OCI-M2 (cell line): ENCODE data around the gene TMEM100.

ENCODE experiments used
- DNase-seq: peaks from one replicate; lab custom pipeline; 2025; ENCODE audit not compliant: unreplicated experiment; lab: John Stamatoyannopoulos, UW

Gene TMEM100

DNA sequence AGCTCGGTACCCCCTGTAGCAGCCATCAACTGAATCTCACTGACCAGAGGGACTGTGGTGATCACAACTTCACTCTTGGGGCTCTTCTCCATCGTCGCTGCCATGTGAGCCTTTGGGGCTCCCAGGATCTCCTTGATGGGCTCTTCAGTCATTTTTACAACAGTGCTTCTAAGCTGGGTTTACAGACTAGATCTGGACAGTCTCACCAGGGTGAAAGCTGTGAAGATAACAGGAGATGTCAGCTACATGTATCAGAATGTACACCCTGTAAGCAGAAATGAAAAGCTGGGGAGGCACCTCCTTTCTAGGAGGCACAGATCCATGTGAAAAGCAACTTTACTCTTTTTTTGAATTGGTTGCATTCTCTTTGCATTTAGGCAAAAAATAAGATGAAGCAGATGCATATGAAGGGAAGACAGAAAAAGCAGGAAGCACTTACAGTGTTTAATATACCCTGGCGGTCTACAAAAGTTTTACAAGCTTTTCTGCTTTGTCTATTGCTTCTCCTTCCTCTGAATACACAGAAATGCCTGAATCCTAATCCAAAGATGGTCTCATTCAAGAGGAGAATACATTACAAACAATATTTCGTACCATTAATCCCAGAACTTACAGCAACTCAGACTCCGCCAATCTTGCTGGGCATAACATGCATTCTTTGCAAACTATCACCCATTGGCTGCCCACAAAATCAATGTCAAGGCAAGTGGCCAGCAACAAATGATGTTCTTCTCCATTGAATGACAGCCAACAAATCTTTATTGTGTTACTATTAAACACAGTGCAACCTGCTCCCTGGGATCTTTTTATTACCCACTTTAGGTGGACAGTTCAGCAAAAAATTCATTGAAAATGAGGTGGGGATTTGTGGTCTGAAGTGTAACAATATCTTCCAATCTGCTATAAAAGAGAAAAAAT lies 1.5 kb downstream of the TMEM100 start:
- no peak for DNase-seq

GRCh38 chr17:55717898-55718735 lies 4.5 kb downstream of the TMEM100 start:
- peak; percentile 12 for DNase-seq

- DNase-seq: no peak
These were observed 5.2 kb downstream of the TMEM100 start for GRCh38 chr17:55717432-55717831.

DNA sequence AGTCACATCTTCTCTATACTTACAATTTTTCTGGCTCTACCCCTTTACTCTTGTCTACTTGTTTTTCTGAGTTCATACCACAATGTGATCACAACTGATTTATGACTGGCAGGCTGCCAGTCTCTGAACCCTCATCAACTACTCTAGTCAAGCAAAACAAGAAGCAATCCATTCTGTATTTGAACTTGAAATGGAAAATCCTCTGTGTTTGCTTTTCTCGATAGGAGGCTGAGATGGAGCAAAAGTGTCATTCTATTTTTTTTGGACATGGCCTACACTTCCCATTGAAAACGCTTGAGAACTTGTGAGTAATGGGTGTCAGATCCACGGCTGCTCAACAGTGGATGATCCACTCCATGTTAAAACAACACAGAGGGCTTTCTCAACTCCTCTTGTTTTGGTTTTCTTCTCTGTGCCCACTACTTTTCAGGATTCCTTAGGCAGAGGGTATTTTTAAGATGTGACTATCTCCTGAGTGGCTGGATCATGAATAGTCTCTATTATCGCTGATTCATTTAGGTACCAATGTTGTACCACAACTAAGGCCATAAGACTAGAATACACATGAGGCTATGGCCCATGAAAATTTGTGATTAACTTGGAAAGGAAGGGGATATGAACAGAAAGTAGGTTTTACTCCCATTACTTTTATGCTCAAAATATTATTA lies 11.7 kb downstream of the TMEM100 start:
- no peak for DNase-seq

- no peak for DNase-seq
These were observed 12.3 kb downstream of the TMEM100 start for GRCh38 chr17:55710410-55710809.

DNA sequence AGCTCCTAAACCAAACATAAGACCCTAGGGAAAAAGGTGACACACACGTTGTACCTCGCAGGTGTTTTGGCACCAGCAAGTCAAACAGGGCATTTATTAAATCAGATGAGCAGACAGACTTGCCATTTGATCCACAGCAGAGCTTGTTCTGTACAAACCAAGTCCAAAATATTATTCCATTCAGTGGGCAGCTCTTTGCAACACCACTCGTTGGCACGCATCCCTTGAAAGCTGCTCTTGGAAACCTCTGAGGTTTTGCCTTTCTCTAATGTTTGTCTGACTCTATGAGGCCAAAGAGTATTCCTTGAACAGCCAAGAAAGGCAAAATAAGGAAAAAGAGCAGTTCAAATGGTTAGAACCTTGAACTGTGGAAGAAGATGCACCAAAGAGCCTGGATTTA lies 12.7 kb downstream of the TMEM100 start:
- DNase-seq: no peak

- no peak for DNase-seq
These were observed 13.2 kb downstream of the TMEM100 start for GRCh38 chr17:55709440-55709839.

DNA sequence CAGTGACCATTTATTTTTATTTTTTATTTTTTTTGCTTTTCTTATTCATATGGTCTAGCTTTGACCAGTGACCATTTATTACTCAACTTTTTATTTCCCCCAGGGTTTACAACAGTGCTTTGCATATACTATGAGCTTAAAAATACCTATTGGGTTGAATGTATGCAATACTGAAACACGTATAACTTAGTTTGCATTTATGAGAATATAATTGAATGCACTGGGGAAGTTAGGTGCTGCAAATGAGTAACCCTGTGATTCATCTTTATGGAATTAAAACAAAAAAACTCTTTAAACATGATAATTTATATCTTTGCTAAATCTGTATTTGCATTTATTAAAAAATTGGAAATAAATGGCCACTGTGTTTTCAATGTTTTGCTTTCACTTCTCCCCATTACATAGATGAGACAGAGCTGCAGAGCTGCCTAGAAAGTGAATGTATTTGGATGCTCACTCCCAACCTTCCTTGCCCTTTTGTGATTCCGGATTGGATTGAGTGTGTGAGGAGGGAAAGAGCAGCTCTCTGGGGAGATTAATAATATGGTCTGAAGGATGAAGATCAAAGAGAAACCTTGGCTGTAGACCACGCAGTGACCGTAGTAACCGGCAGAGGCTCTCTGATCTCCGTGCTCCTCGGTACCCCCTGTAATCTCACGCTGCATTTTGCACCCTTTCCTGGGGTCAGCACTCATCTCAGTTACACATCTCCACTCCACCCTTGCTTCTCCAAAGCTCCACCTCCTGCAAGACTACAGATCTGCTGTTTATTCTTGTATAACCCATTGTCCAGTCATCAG lies 14.3 kb downstream of the TMEM100 start:
- no peak for DNase-seq

DNA sequence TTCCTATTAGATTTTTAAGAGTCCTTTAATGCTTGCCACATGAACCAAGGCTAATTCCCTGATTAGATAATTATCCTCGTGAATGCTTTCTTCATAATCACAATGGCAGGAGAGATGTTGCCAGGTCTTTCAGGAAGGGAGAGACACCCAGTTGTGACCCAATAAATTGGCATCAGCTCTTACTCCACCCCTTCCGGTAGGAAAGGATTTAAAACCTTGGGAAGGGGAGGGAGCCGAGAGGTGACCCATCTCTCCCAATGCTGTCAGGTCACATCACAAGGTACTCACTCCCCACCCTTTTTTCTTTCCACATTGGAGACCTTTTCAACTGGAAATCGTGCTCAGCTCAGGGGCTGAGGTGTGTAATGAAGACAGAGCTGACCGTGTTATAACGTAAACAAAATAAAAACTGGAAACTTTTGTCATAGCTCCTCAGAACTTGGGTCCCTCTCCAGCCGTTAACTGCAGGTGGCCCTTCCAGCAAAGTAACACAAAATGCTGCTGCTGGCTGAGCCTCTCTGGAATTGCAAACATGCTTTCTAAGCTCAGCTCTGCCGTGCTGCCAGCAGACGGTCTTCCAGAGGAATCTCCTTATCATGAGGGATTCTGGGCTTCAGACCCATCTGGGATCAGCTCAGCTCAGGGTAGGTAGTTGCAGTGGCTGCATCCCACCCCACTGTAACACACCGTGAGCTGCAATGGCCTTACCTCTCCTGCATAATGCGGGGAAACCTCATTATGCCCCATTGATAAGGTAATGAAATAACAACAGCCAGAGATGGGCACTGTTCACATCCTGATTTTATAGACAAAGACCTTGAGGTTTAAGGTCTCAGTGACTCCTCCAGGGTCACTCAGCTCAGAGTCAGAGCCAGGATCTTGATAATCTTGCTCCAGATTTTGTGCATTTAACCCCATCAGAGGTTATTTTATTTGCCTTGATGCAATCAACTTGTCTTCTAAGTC lies 15.6 kb downstream of the TMEM100 start:
- DNase-seq: no peak

GRCh38 chr17:55705847-55706246 lies 16.8 kb downstream of the TMEM100 start:
- DNase-seq: no peak

DNA sequence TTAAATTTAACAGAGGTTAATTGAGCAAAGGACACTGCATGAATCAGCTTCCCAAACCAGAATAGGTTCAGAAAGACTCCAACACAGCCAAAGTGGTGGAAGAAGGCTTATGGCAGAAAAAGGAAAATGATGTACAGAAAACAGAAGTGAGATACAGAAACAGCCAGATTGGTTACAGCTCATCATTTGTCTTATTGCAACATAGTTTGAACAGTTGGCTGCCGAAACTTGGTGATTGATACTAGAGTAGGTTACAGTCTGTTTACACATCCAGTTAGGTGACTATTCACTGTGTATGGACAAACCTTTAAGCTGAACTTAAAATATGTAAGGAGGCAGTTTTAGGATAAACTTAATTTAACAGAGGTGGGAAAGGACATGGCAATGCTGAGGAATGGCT lies 18.3 kb downstream of the TMEM100 start:
- no peak for DNase-seq

DNA sequence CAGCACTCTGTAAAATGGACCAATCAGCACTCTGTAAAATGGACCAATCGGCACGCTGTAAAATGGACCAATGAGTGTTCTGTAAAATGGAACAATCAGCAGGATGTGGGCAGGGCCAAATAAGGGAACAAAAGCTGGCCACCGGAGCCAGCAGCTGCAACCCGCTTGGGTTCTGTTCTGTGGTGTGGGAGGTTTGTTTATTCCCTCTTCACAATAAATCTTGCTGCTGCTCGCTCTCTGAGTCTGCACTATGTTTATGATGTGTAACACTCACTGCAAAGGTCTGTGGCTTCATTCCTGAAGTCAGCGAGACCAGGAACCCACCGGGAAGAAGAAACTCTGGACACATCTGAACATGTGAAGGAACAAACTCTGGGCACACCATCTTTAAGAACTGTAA lies 20.5 kb downstream of the TMEM100 start:
- no peak for DNase-seq

DNA sequence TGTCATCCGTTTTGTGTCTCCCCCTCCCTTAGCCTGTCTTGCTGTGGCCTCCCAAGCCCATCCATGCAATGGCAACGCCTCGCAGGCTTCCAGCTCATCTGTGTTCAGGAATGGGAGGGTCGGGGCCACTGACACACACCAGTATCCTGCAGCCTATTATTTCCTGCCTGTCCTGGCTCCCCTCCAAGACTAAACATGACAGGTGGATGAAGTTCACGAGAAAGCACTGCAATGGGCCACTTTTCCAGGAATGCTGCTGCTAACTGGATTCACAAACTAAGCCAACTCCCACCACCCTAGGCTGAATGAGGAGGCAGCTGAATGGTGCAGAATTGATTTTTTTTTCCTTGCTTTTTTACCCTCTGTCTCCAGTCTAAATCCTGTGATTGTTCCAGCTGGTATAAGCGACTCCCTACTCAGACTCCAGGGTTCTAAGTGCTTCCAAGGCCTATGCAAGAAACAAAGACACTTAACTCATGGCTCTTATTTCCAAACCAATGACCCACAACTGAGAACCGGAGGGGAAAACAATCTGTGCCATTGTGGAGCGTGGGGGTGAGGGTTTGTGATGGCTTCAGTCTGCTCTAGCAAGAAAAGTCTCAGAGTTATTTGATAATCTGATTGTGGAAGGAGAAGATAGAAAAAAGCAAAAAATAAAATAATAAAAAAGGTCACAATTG lies 23.3 kb downstream of the TMEM100 start:
- no peak for DNase-seq

GRCh38 chr17:55694286-55694910 lies 28.3 kb downstream of the TMEM100 start:
- DNase-seq: no peak

GRCh38 chr17:55693254-55694216 lies 29.1 kb downstream of the TMEM100 start:
- no peak for DNase-seq

GRCh38 chr17:55692276-55692675 lies 30.4 kb downstream of the TMEM100 start:
- no peak for DNase-seq

DNA sequence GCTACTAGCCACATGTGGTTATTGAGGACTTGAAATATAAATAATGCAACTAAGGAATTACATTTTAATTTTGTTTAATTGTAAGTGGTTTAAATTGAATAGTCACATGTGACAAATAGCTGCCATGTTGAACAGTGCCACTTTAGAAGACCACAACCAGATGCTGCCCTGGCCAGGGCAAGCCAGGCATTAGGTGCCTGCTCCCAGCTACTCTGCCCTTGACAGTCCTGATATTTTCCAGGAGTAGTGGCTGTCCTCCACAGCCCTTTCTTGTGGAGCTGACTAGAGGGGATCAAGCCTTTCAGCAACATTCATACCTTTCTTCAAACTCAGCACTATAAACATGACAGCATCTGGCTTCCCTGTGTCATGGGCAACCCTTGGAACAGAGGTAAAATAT lies 31.0 kb downstream of the TMEM100 start:
- DNase-seq: no peak
